Measurements from ENCODE around the gene C16orf95.

DNA sequence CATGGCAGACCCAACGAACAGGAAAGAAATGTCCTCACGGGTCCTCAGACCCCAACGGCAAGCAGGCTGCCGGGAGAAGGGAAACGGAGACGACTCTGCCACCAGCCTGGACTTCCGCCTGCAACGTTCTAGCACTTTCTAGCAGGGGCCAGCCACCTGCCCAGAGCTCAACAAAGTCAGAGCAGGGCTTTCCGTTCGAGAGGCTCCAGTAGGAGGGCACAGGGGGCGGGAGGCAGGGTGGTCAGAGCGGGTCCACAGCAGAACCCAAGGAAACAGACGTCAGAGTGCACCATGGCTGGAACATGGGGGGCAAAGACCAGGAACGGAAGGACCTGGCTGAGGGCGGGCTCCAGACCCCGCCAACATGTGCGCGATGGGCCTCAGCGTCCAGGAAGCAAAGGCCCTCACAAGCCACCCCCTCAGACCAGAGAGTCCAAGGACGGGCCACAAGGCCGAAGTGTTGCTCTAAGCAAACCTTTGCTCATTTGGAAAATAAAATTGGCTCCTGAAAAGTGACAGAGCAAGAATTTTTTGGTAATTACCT lies 29.4 kb upstream of the C16orf95 start:
- TF ChIP-seq, protein P1, sequence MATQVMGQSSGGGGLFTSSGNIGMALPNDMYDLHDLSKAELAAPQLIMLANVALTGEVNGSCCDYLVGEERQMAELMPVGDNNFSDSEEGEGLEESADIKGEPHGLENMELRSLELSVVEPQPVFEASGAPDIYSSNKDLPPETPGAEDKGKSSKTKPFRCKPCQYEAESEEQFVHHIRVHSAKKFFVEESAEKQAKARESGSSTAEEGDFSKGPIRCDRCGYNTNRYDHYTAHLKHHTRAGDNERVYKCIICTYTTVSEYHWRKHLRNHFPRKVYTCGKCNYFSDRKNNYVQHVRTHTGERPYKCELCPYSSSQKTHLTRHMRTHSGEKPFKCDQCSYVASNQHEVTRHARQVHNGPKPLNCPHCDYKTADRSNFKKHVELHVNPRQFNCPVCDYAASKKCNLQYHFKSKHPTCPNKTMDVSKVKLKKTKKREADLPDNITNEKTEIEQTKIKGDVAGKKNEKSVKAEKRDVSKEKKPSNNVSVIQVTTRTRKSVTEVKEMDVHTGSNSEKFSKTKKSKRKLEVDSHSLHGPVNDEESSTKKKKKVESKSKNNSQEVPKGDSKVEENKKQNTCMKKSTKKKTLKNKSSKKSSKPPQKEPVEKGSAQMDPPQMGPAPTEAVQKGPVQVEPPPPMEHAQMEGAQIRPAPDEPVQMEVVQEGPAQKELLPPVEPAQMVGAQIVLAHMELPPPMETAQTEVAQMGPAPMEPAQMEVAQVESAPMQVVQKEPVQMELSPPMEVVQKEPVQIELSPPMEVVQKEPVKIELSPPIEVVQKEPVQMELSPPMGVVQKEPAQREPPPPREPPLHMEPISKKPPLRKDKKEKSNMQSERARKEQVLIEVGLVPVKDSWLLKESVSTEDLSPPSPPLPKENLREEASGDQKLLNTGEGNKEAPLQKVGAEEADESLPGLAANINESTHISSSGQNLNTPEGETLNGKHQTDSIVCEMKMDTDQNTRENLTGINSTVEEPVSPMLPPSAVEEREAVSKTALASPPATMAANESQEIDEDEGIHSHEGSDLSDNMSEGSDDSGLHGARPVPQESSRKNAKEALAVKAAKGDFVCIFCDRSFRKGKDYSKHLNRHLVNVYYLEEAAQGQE (IDR thresholded peaks at IDR 0.05; ENCODE audit: insufficient read depth in 1 of 2, low read depth in 2 of 2, low read length in 1 of 2), result no peak
- TF ChIP-seq TCF7L2 (IDR thresholded peaks at IDR 0.05; ENCODE audit: low read depth, low read length), result no peak
- TF ChIP-seq, protein P2, sequence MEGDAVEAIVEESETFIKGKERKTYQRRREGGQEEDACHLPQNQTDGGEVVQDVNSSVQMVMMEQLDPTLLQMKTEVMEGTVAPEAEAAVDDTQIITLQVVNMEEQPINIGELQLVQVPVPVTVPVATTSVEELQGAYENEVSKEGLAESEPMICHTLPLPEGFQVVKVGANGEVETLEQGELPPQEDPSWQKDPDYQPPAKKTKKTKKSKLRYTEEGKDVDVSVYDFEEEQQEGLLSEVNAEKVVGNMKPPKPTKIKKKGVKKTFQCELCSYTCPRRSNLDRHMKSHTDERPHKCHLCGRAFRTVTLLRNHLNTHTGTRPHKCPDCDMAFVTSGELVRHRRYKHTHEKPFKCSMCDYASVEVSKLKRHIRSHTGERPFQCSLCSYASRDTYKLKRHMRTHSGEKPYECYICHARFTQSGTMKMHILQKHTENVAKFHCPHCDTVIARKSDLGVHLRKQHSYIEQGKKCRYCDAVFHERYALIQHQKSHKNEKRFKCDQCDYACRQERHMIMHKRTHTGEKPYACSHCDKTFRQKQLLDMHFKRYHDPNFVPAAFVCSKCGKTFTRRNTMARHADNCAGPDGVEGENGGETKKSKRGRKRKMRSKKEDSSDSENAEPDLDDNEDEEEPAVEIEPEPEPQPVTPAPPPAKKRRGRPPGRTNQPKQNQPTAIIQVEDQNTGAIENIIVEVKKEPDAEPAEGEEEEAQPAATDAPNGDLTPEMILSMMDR (IDR thresholded peaks at IDR 0.05), result no peak
